Astrocyte (in vitro differentiated cells and primary cell): ENCODE data around the gene IQCC. TPM values are rescaled to one million over a fixed set of nuclear protein-coding genes. Genes with fewer than 3 reads are reported as not detected.

Experiments used
- DNase-seq: peaks from one replicate; pipeline ENCODE4 v3.0.0-alpha.2; 2010; ENCODE audit warnings: low read depth
- FAIRE-seq: peaks from 2 replicates; lab custom pipeline; 2011; peaks lifted over from hg19 to GRCh38; lab: Jason Lieb, UNC
- H2AFZ ChIP-seq: 2 replicates; pipeline ENCODE4 v1.6.0; 2012; ENCODE audit warnings: low read depth, low read length, inconsistent platforms
- H3K27ac ChIP-seq: 2 replicates; pipeline ENCODE4 v1.5.1; 2011; ENCODE audit warnings: low read depth, low read length, inconsistent platforms
- H3K27me3 ChIP-seq: 2 replicates; pipeline ENCODE4 v1.6.0; 2011; ENCODE audit warnings: low read length, inconsistent platforms; ENCODE audit not compliant: insufficient read depth
- H3K36me3 ChIP-seq: 2 replicates; pipeline ENCODE4 v1.5.1; 2011; ENCODE audit warnings: low read length, inconsistent platforms; ENCODE audit not compliant: insufficient read depth
- H3K4me1 ChIP-seq: 2 replicates; pipeline ENCODE4 v1.5.1; 2011; ENCODE audit warnings: low read length, inconsistent platforms; ENCODE audit not compliant: insufficient read depth
- H3K4me2 ChIP-seq: 2 replicates; pipeline ENCODE4 v1.6.0; 2012; ENCODE audit warnings: low read length, inconsistent platforms
- H3K4me3 ChIP-seq: 2 replicates; pipeline ENCODE4 v1.5.1; 2011; ENCODE audit warnings: low read depth, mild to moderate bottlenecking, low read length, inconsistent platforms; ENCODE audit not compliant: insufficient read depth
- H3K79me2 ChIP-seq: 2 replicates; pipeline ENCODE4 v1.6.0; 2012; ENCODE audit warnings: mild to moderate bottlenecking, low read length, inconsistent platforms; ENCODE audit not compliant: insufficient read depth
- H3K9ac ChIP-seq: 2 replicates; pipeline ENCODE4 v1.6.0; 2012; ENCODE audit warnings: mild to moderate bottlenecking, low read length, inconsistent platforms
- H3K9me3 ChIP-seq: 2 replicates; pipeline ENCODE4 v1.5.1; 2012; ENCODE audit warnings: low read depth, mild to moderate bottlenecking, low read length, inconsistent platforms; ENCODE audit not compliant: insufficient read depth
- H4K20me1 ChIP-seq: 2 replicates; pipeline ENCODE4 v1.6.0; 2012; ENCODE audit warnings: low read length, inconsistent platforms; ENCODE audit not compliant: insufficient read depth
- H3K27ac Mint-ChIP-seq: one replicate; pipeline ENCODE4 v1.8.0; 2021; ENCODE audit warnings: mild to moderate bottlenecking, mixed read lengths; ENCODE audit not compliant: unreplicated experiment
- H3K27me3 Mint-ChIP-seq: one replicate; pipeline ENCODE4 v1.8.0; 2021; ENCODE audit warnings: low read depth, mixed read lengths; ENCODE audit not compliant: unreplicated experiment
- H3K36me3 Mint-ChIP-seq: one replicate; pipeline ENCODE4 v1.8.0; 2021; ENCODE audit warnings: low read depth, mixed read lengths; ENCODE audit not compliant: unreplicated experiment
- H3K4me1 Mint-ChIP-seq: one replicate; pipeline ENCODE4 v1.8.0; 2021; ENCODE audit warnings: low read depth, mixed read lengths; ENCODE audit not compliant: unreplicated experiment
- H3K4me3 Mint-ChIP-seq: one replicate; pipeline ENCODE4 v1.8.0; 2021; ENCODE audit warnings: mild to moderate bottlenecking, moderate library complexity, mixed read lengths; ENCODE audit not compliant: unreplicated experiment
- H3K9me3 Mint-ChIP-seq: one replicate; pipeline ENCODE4 v1.8.0; 2021; ENCODE audit warnings: mild to moderate bottlenecking, mixed read lengths; ENCODE audit not compliant: unreplicated experiment
- CTCF ChIP-seq: IDR thresholded peaks from 2 replicates; pipeline ENCODE4 v1.5.1; 2011; ENCODE audit warnings: low read depth, mild to moderate bottlenecking, inconsistent platforms, low read length, moderate library complexity; ENCODE audit not compliant: insufficient read depth
- EZH2 ChIP-seq: IDR thresholded peaks from 2 replicates; pipeline ENCODE4 v1.6.1; 2012; ENCODE audit warnings: mild to moderate bottlenecking, low read length, inconsistent platforms; ENCODE audit not compliant: insufficient read depth
- total RNA-seq: library from RNA; stranded (reverse); gene quantifications from 2 replicates; pipeline ENCODE4 v1.2.1, GENCODE V29; 2021

Gene IQCC
- total RNA-seq, 1 donor from 2014 or later = 1.0 TPM

- Histone ChIP-seq H3K4me2 (peak overlapping the region; percentile 87), H4K20me1 (no peaks in the 10 kb centered on the region), H3K9me3 (no peaks in the 10 kb centered on the region), H3K27me3 (no peaks in the 10 kb centered on the region), H3K27ac (peak overlapping the region; percentile 6), H3K79me2 (no peaks in the 10 kb centered on the region), H3K9ac (peak overlapping the region; percentile 76), H3K4me1 (peaks cover 27% of the 10 kb centered on the region), H3K36me3 (no peaks in the 10 kb centered on the region), H2AFZ (peak overlapping the region; percentile 91), H3K4me3 (peak overlapping the region; percentile 56)
- Mint-ChIP-seq H3K4me3 (peak overlapping the region; percentile 90), H3K4me1 (peaks cover 7% of the 10 kb centered on the region), H3K27me3 (no peaks in the 10 kb centered on the region), H3K36me3 (peaks cover 2% of the 10 kb centered on the region), H3K9me3 (no peaks in the 10 kb centered on the region), H3K27ac (peak overlapping the region; percentile 12)
- FAIRE-seq (no peak), DNase-seq (peak; percentile 27)
- TF ChIP-seq EZH2 = peak; percentile 36
- TF ChIP-seq CTCF = no peak
These were observed 34.9 kb downstream of the IQCC start for GRCh38 chr1:32240140-32240951.

- H4K20me1 ChIP-seq = no peaks in the 10 kb centered on the region
- peak overlapping the region; percentile 90 for H3K4me3 Mint-ChIP-seq
- peak overlapping the region; percentile 76 for H3K9ac ChIP-seq
- H3K4me2 ChIP-seq = peak overlapping the region; percentile 87
- no peak for FAIRE-seq
- H3K27ac ChIP-seq = peak overlapping the region; percentile 6
- no peaks in the 10 kb centered on the region for H3K9me3 ChIP-seq
- TF ChIP-seq EZH2 = no peak
- H3K4me1 Mint-ChIP-seq = peaks cover under 1% of the 10 kb centered on the region
- no peaks in the 10 kb centered on the region for H3K36me3 Mint-ChIP-seq
- H2AFZ ChIP-seq = peak overlapping the region; percentile 91
- peak overlapping the region; percentile 89 for H3K27ac Mint-ChIP-seq
- no peaks in the 10 kb centered on the region for H3K9me3 Mint-ChIP-seq
- no peaks in the 10 kb centered on the region for H3K27me3 ChIP-seq
- H3K4me3 ChIP-seq = peak overlapping the region; percentile 56
- peaks cover 21% of the 10 kb centered on the region for H3K4me1 ChIP-seq
- H3K27me3 Mint-ChIP-seq = no peaks in the 10 kb centered on the region
- no peaks in the 10 kb centered on the region for H3K36me3 ChIP-seq
- no peaks in the 10 kb centered on the region for H3K79me2 ChIP-seq
- peak; percentile 50 for DNase-seq
These were observed 35.7 kb downstream of the IQCC start for GRCh38 chr1:32241001-32241763.

GRCh38 chr1:32242341-32242851, 36.9 kb downstream of the IQCC start:
- Histone ChIP-seq H2AFZ (no peak overlapping the region), H3K4me2 (no peak overlapping the region), H4K20me1 (no peaks in the 10 kb centered on the region), H3K9me3 (no peaks in the 10 kb centered on the region), H3K4me1 (peaks cover 24% of the 10 kb centered on the region), H3K79me2 (no peaks in the 10 kb centered on the region), H3K9ac (no peak overlapping the region), H3K27me3 (no peaks in the 10 kb centered on the region), H3K36me3 (no peaks in the 10 kb centered on the region), H3K27ac (no peak overlapping the region), H3K4me3 (no peak overlapping the region)
- no peaks in the 10 kb centered on the region for H3K36me3 Mint-ChIP-seq
- no peak for TF ChIP-seq CTCF
- no peak for TF ChIP-seq EZH2
- FAIRE-seq (no peak), DNase-seq (no peak)
- no peak overlapping the region for H3K27ac Mint-ChIP-seq
- H3K27me3 Mint-ChIP-seq = no peaks in the 10 kb centered on the region
- no peaks in the 10 kb centered on the region for H3K9me3 Mint-ChIP-seq
- H3K4me3 Mint-ChIP-seq = peak overlapping the region; percentile 90
- H3K4me1 Mint-ChIP-seq = no peaks in the 10 kb centered on the region
